HepG2 (cell line): ENCODE data around the gene FNDC3A. TPM values are rescaled to one million over a fixed set of nuclear protein-coding genes. Genes with fewer than 3 reads are reported as not detected.

ENCODE experiments used
- CENPX ChIP-seq: sonication (generic); formaldehyde crosslinking; IDR thresholded peaks from 2 replicates; pipeline ENCODE4 v1.9.0; 2021; ENCODE audit warnings: mild to moderate bottlenecking, missing genetic modification reagents, moderate library complexity
- DMTF1 ChIP-seq: sonication (generic); formaldehyde crosslinking; IDR thresholded peaks from 2 replicates; pipeline ENCODE4 v1.4.0; 2020; ENCODE audit warnings: mild to moderate bottlenecking, missing genetic modification reagents
- GABPB1 ChIP-seq: IDR thresholded peaks from 2 replicates; pipeline ENCODE4 v1.6.1; 2016; ENCODE audit warnings: mild to moderate bottlenecking, missing genetic modification reagents, moderate library complexity, missing compliant biosample characterization
- HES4 ChIP-seq: sonication (generic); formaldehyde crosslinking; IDR thresholded peaks from 2 replicates; pipeline ENCODE4 v1.9.0; 2021; ENCODE audit warnings: mild to moderate bottlenecking, missing genetic modification reagents, borderline replicate concordance
- IKZF5 ChIP-seq: IDR thresholded peaks from 2 replicates; pipeline ENCODE4 v1.6.1; 2018; ENCODE audit warnings: missing genetic modification reagents, mild to moderate bottlenecking, missing compliant biosample characterization
- JARID2 ChIP-seq: sonication (generic); formaldehyde crosslinking; IDR thresholded peaks from 2 replicates; pipeline ENCODE4 v1.8.1; 2023; ENCODE audit warnings: missing genetic modification reagents, inconsistent platforms; ENCODE audit not compliant: insufficient replicate concordance
- MYPOP ChIP-seq: sonication (generic); formaldehyde crosslinking; IDR thresholded peaks from 2 replicates; pipeline ENCODE4 v1.8.1; 2023; ENCODE audit warnings: mild to moderate bottlenecking, moderate library complexity, missing genetic modification reagents
- NCOA2 ChIP-seq: sonication (generic); formaldehyde crosslinking; IDR thresholded peaks from 2 replicates; pipeline ENCODE4 v1.8.0; 2022; ENCODE audit warnings: inconsistent platforms
- NKX3-1 ChIP-seq: sonication (generic); formaldehyde crosslinking; IDR thresholded peaks from 2 replicates; pipeline ENCODE4 v1.5.0; 2020; ENCODE audit warnings: missing genetic modification reagents
- PATZ1 ChIP-seq: sonication (generic); formaldehyde crosslinking; IDR thresholded peaks from 2 replicates; pipeline ENCODE4 v1.4.0; 2020; ENCODE audit warnings: missing genetic modification reagents
- SAP130 ChIP-seq: IDR thresholded peaks from 2 replicates; pipeline ENCODE4 v1.6.1; 2016; ENCODE audit warnings: low read depth
- SIN3A ChIP-seq: IDR thresholded peaks from 2 replicates; pipeline ENCODE4 v1.6.1; 2011; ENCODE audit warnings: low read depth, mild to moderate bottlenecking, control low read depth, low read length, borderline replicate concordance
- TGIF2 ChIP-seq: IDR thresholded peaks from 2 replicates; pipeline ENCODE4 v1.6.1; 2016; ENCODE audit warnings: control low read depth, missing compliant biosample characterization
- ZFP37 ChIP-seq: sonication (generic); formaldehyde crosslinking; IDR thresholded peaks from 2 replicates; pipeline ENCODE4 v1.4.0; 2020; ENCODE audit warnings: missing genetic modification reagents, borderline replicate concordance
- ZNF460 ChIP-seq: sonication (generic); formaldehyde crosslinking; IDR thresholded peaks from 2 replicates; pipeline ENCODE4 v1.5.1; 2020; ENCODE audit warnings: missing genetic modification reagents, mild to moderate bottlenecking, borderline replicate concordance
- ZNF556 ChIP-seq: sonication (generic); formaldehyde crosslinking; IDR thresholded peaks from 2 replicates; pipeline ENCODE4 v1.4.0; 2020; ENCODE audit warnings: mild to moderate bottlenecking, missing genetic modification reagents, borderline replicate concordance
- ZNF879 ChIP-seq: sonication (generic); formaldehyde crosslinking; IDR thresholded peaks from 2 replicates; pipeline ENCODE4 v1.8.1; 2023; ENCODE audit warnings: missing genetic modification reagents
- ZSCAN29 ChIP-seq: sonication (generic); formaldehyde crosslinking; conservative IDR thresholded peaks from 2 replicates; pipeline ENCODE4 v1.4.0; 2020; ENCODE audit warnings: mild to moderate bottlenecking, missing genetic modification reagents
- polyA plus RNA-seq, 8 experiments: library from polyadenylated mRNA; depleted of rRNA in 3 of 8; stranded (reverse) in 7 of 8; unstranded in 1 of 8; fragments of >200 nt; fragmentation: Illumina TruSeq in 4 of 8; extraction: Trizol in 4 of 8; gene quantifications; 2 replicates each; pipeline versions ENCODE4 v1.2.1 to v1.2.3, GENCODE V29; 2011 to 2016; ENCODE audit warnings: low read depth in 4 of 8, missing spikeins in 1 of 8, mixed read lengths in 1 of 8; ENCODE audit not compliant: insufficient read depth in 1 of 8
- total RNA-seq, 5 experiments: library from RNA; depleted of rRNA; stranded (reverse); fragments of >200 nt; fragmentation: Illumina TruSeq; extraction: Trizol; gene quantifications; 2 replicates each; pipeline ENCODE4 v1.2.3, GENCODE V29; 2016; ENCODE audit warnings: low read depth in 1 of 5

FNDC3A gene
- total and polyA plus RNA-seq, 2 of the 13 experiments (the other 11 are each of a cell fraction or from before 2014, with no cell fraction given) = 36.7 to 39.3 TPM

- TF ChIP-seq MYPOP = peak; percentile 6; the same call in 1 of the 2 replicates
- TF ChIP-seq HES4 (CRISPR knock-in tag) = peak; percentile 11; the same call in 1 of the 2 replicates
- no peak for TF ChIP-seq PATZ1 (CRISPR knock-in tag)
- 0 out of 2 replicates have a peak, but pooled peaks have one; percentile 9 for TF ChIP-seq IKZF5 (CRISPR knock-in tag)
- TF ChIP-seq NCOA2 (CRISPR knock-in tag) = 0 out of 2 replicates have a peak, but pooled peaks have one; percentile 9
- TF ChIP-seq SAP130 (CRISPR knock-in tag) = peak; percentile 24; the same call in 1 of the 2 replicates
- TF ChIP-seq ZNF460 (CRISPR knock-in tag) = no peak
- no peak for TF ChIP-seq CENPX (CRISPR knock-in tag)
- 0 out of 2 replicates have a peak, but pooled peaks have one; percentile 14 for TF ChIP-seq ZNF879
- peak; percentile 11; the same call in 1 of the 2 replicates for TF ChIP-seq NKX3-1
- TF ChIP-seq DMTF1 = no peak
- 0 out of 2 replicates have a peak, but pooled peaks have one; percentile 13 for TF ChIP-seq SIN3A
- no peak for TF ChIP-seq ZSCAN29 (CRISPR knock-in tag)
- TF ChIP-seq JARID2 = no peak
- no peak; the same call in 1 of the 2 replicates for TF ChIP-seq ZNF556 (CRISPR knock-in tag)
- peak; percentile 34; the same call in 1 of the 2 replicates for TF ChIP-seq TGIF2 (CRISPR knock-in tag)
- 0 out of 2 replicates have a peak, but pooled peaks have one; percentile 26 for TF ChIP-seq ZFP37 (CRISPR knock-in tag)
- peak; percentile 29; the same call in 1 of the 2 replicates for TF ChIP-seq GABPB1 (CRISPR knock-in tag)
Measured at GRCh38 chr13:48975101-48975855, 434 bp upstream of the FNDC3A start (continued).
